Right atrium auricular region (tissue), 2 donors: ENCODE measurements around the gene YES1. TPM values are rescaled to one million over a fixed set of nuclear protein-coding genes. Genes with fewer than 3 reads are reported as not detected.

Source experiments
- DNase-seq: peaks from one replicate; pipeline ENCODE4 v3.0.0-alpha.2; 2019; ENCODE audit warnings: low spot score
- H3K27ac ChIP-seq, 2 donors: fragments of 200-600 bp; sonication (generic); 1 replicate in 1 of 2; 2 replicates in 1 of 2; pipeline ENCODE4 v1.5.1; 2016 to 2019
- H3K27me3 ChIP-seq, 2 donors: fragments of 200-600 bp; sonication (generic); one replicate each; pipeline versions ENCODE4 v1.5.1 to v1.6.0; 2017 to 2019
- H3K36me3 ChIP-seq: fragments of 200-600 bp; sonication (generic); one replicate; pipeline ENCODE4 v1.5.1; 2016
- H3K4me1 ChIP-seq, 2 donors: fragments of 200-600 bp; sonication (generic); one replicate each; pipeline versions ENCODE4 v1.5.1 to v1.6.0; 2017 to 2019
- H3K4me3 ChIP-seq, 2 donors: fragments of 200-600 bp; sonication (generic); 1 replicate in 1 of 2; 2 replicates in 1 of 2; pipeline ENCODE4 v1.5.1; 2017 to 2019; ENCODE audit warnings: mild to moderate bottlenecking in 1 of 2, moderate library complexity in 1 of 2
- H3K9me3 ChIP-seq, 2 donors: fragments of 200-600 bp; sonication (generic); one replicate each; pipeline ENCODE4 v1.5.1; 2019
- total RNA-seq, 2 donors: library from RNA; depleted of rRNA; stranded (reverse); fragments of >200 nt; gene quantifications; one replicate each; pipeline ENCODE4 v1.1.0, GENCODE V29; 2016
- TF ChIP-seq, protein P1 (sequence below), 2 donors: fragments of 200-600 bp; sonication (generic); IDR thresholded peaks; one replicate each; pipeline ENCODE4 v1.5.1; 2019; ENCODE audit warnings: antibody characterized with exemption in 2 of 2

Gene YES1
- total RNA-seq, 2 donors from 2014 or later, result 20.3 to 37.3 TPM

GRCh38 chr18:673769-674168 lies 138.3 kb downstream of the YES1 start:
- Histone ChIP-seq H3K4me3 (no peak overlapping the region), H3K36me3 (peaks cover 32% of the 10 kb centered on the region), H3K9me3 (no peaks in the 10 kb centered on the region), H3K27ac (peak overlapping the region in 1 of 2 donors; percentile 20), H3K27me3 (no peaks in the 10 kb centered on the region), H3K4me1 (no peaks in the 10 kb centered on the region)
- no peak for DNase-seq
- TF ChIP-seq, protein P1, sequence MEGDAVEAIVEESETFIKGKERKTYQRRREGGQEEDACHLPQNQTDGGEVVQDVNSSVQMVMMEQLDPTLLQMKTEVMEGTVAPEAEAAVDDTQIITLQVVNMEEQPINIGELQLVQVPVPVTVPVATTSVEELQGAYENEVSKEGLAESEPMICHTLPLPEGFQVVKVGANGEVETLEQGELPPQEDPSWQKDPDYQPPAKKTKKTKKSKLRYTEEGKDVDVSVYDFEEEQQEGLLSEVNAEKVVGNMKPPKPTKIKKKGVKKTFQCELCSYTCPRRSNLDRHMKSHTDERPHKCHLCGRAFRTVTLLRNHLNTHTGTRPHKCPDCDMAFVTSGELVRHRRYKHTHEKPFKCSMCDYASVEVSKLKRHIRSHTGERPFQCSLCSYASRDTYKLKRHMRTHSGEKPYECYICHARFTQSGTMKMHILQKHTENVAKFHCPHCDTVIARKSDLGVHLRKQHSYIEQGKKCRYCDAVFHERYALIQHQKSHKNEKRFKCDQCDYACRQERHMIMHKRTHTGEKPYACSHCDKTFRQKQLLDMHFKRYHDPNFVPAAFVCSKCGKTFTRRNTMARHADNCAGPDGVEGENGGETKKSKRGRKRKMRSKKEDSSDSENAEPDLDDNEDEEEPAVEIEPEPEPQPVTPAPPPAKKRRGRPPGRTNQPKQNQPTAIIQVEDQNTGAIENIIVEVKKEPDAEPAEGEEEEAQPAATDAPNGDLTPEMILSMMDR (IDR thresholded peaks at IDR 0.05), result no peak

- peaks cover 32% of the 10 kb centered on the region for H3K36me3 ChIP-seq
- no peaks in the 10 kb centered on the region for H3K27me3 ChIP-seq
- H3K27ac ChIP-seq, result peak overlapping the region in 1 of 2 donors; percentile 20
- no peak for DNase-seq
- no peaks in the 10 kb centered on the region for H3K4me1 ChIP-seq
- H3K4me3 ChIP-seq, result no peak overlapping the region
- TF ChIP-seq, protein P1 (IDR thresholded peaks at IDR 0.05), result no peak
- no peaks in the 10 kb centered on the region for H3K9me3 ChIP-seq
Observed at GRCh38 chr18:673317-673716, 138.7 kb downstream of the YES1 start.

Other genes starting within 250 kb of the YES1 start
- not detected for gene CETN1, start 231.9 kb downstream of the YES1 start, total RNA-seq
- gene CLUL1, start 215.3 kb downstream of the YES1 start, total RNA-seq, result under 1 TPM in 1 of 2 donors, not detected in 1; 0.71 TPM
- under 1 TPM; 0.86 to 0.89 TPM for gene TYMS, start 154.6 kb downstream of the YES1 start, total RNA-seq
- gene ENOSF1, start 99.6 kb downstream of the YES1 start, total RNA-seq, result 10 to 100 TPM; 13.7 to 24.4 TPM
- 1 to 10 TPM in 1 of 2 donors, under 1 TPM in 1; 0.41 to 2.6 TPM for gene ADCYAP1, start 92.6 kb upstream of the YES1 start, total RNA-seq